GM23338 (cell line): ENCODE results near the gene CDK14. TPM values are rescaled to one million over a fixed set of nuclear protein-coding genes. Genes with fewer than 3 reads are reported as not detected.

ENCODE experiments used
- ATAC-seq: fragments of 200-7000 bp; cut with Tn5 transposase; 3 replicates; pipeline ENCODE4 v1.9.1; 2020
- DNase-seq: peaks from one replicate; pipeline ENCODE4 v3.0.0-alpha.2; 2015; ENCODE audit warnings: low spot score
- H2AFZ ChIP-seq: fragments of 200-600 bp; sonication (generic); 2 replicates; pipeline ENCODE4 v1.8.0; 2016; ENCODE audit warnings: antibody characterized with exemption, mild to moderate bottlenecking, moderate library complexity
- H3F3A ChIP-seq: fragments of 200-600 bp; sonication (generic); replicated peaks from 2 replicates; pipeline ENCODE4 v1.8.0; 2017; ENCODE audit warnings: antibody characterized with exemption, mixed run types, low read depth
- H3K27ac ChIP-seq: fragments of 200-600 bp; sonication (generic); 2 replicates; pipeline ENCODE4 v1.6.1; 2016; ENCODE audit warnings: low read depth
- H3K27me3 ChIP-seq: fragments of 200-600 bp; sonication (generic); 2 replicates; pipeline ENCODE4 v1.8.0; 2016; ENCODE audit warnings: mild to moderate bottlenecking, mixed run types, moderate library complexity; ENCODE audit not compliant: insufficient read depth
- H3K36me3 ChIP-seq: fragments of 200-600 bp; sonication (generic); 2 replicates; pipeline ENCODE4 v1.8.0; 2016; ENCODE audit warnings: mild to moderate bottlenecking; ENCODE audit not compliant: insufficient read depth
- H3K4me1 ChIP-seq: fragments of 200-600 bp; sonication (generic); 2 replicates; pipeline ENCODE4 v1.8.0; 2016; ENCODE audit warnings: mild to moderate bottlenecking, moderate library complexity; ENCODE audit not compliant: insufficient read depth
- H3K4me2 ChIP-seq: fragments of 200-600 bp; sonication (generic); 2 replicates; pipeline ENCODE4 v1.7.1; 2017; ENCODE audit warnings: mixed run types
- H3K4me3 ChIP-seq: fragments of 200-600 bp; sonication (generic); 2 replicates; pipeline ENCODE4 v1.6.1; 2016; ENCODE audit warnings: mixed run types
- H3K79me2 ChIP-seq: fragments of 200-600 bp; sonication (generic); replicated peaks from 2 replicates; pipeline ENCODE4 v1.8.0; 2017; ENCODE audit warnings: mild to moderate bottlenecking; ENCODE audit not compliant: insufficient read depth
- H3K9me2 ChIP-seq: fragments of 200-600 bp; sonication (generic); 2 replicates; pipeline ENCODE4 v1.8.0; 2017; ENCODE audit not compliant: insufficient read depth
- H4K20me1 ChIP-seq: fragments of 200-600 bp; sonication (generic); replicated peaks from 2 replicates; pipeline ENCODE4 v1.8.0; 2017; ENCODE audit warnings: mild to moderate bottlenecking; ENCODE audit not compliant: insufficient read depth
- H3K27ac Mint-ChIP-seq: 2 replicates; pipeline ENCODE4 v1.8.0; 2020; ENCODE audit warnings: inconsistent platforms, mild to moderate bottlenecking, moderate library complexity, mixed read lengths
- H3K27me3 Mint-ChIP-seq: 3 replicates; pipeline ENCODE4 v1.8.0; 2022; ENCODE audit warnings: low read depth, mild to moderate bottlenecking, moderate library complexity, mixed read lengths, inconsistent platforms; ENCODE audit not compliant: insufficient read depth, poor library complexity
- H3K36me3 Mint-ChIP-seq: 3 replicates; pipeline ENCODE4 v1.8.0; 2021; ENCODE audit warnings: low read depth, mild to moderate bottlenecking, inconsistent platforms, moderate library complexity, mixed read lengths
- H3K4me1 Mint-ChIP-seq: 3 replicates; pipeline ENCODE4 v1.8.0; 2020; ENCODE audit warnings: mild to moderate bottlenecking, inconsistent platforms, mixed read lengths
- H3K4me3 Mint-ChIP-seq: 3 replicates; pipeline ENCODE4 v1.8.0; 2021; ENCODE audit warnings: moderate library complexity, mild to moderate bottlenecking, inconsistent platforms, mixed read lengths
- H3K9me3 Mint-ChIP-seq: 3 replicates; pipeline ENCODE4 v1.8.0; 2020; ENCODE audit warnings: moderate library complexity, mild to moderate bottlenecking, inconsistent platforms, mixed read lengths
- CREB1 ChIP-seq: fragments of 250-450 bp; sonication (Bioruptor Pico); IDR thresholded peaks from 2 replicates; pipeline ENCODE4 v1.5.0; 2020; ENCODE audit warnings: low read depth, mild to moderate bottlenecking, moderate library complexity
- EZH2 ChIP-seq: fragments of 200-600 bp; sonication (generic); IDR thresholded peaks from one replicate; pipeline ENCODE4 v1.8.0; 2017; ENCODE audit warnings: antibody characterized with exemption, mild to moderate bottlenecking, low read depth; ENCODE audit not compliant: unreplicated experiment
- EZH2phosphoT487 ChIP-seq: fragments of 200-600 bp; sonication (generic); IDR thresholded peaks from one replicate; pipeline ENCODE4 v1.8.1; 2018; ENCODE audit warnings: antibody characterized with exemption; ENCODE audit not compliant: unreplicated experiment
- ZNF331 ChIP-seq: fragments of 250-450 bp; sonication (Bioruptor Pico); IDR thresholded peaks from 2 replicates; pipeline ENCODE4 v1.5.0; 2020; ENCODE audit warnings: low read depth, mild to moderate bottlenecking, moderate library complexity
- polyA plus RNA-seq: library from polyadenylated mRNA; unstranded; fragments of >200 nt; fragmentation: Nextera tagmentation; extraction: Ambion mirVana; gene quantifications from 2 replicates; pipeline ENCODE4 v1.2.1, GENCODE V29; 2016
- total RNA-seq: library from RNA; depleted of rRNA; stranded (reverse); fragments of >200 nt; shearing (Covaris generic); gene quantifications from 2 replicates; pipeline ENCODE4 v1.2.3, GENCODE V29; 2014
- TF ChIP-seq, protein P1 (sequence below), 2 experiments: fragments of 200-600 bp in 1 of 2; sonication (generic) in 1 of 2; conservative IDR thresholded peaks; 2 replicates each; pipeline versions ENCODE4 v1.5.1 to v1.6.1; 2016 to 2017; ENCODE audit warnings: antibody characterized with exemption in 2 of 2, low read depth in 2 of 2, mild to moderate bottlenecking in 2 of 2, moderate library complexity in 1 of 2
- TF ChIP-seq, protein P2 (sequence below): fragments of 250-450 bp; sonication (Bioruptor Pico); IDR thresholded peaks from 2 replicates; pipeline ENCODE4 v1.5.0; 2020; ENCODE audit warnings: mild to moderate bottlenecking, moderate library complexity

Gene CDK14
- total and polyA plus RNA-seq, 2 experiments from 2014 or later: 11.2 to 24.0 TPM

DNA sequence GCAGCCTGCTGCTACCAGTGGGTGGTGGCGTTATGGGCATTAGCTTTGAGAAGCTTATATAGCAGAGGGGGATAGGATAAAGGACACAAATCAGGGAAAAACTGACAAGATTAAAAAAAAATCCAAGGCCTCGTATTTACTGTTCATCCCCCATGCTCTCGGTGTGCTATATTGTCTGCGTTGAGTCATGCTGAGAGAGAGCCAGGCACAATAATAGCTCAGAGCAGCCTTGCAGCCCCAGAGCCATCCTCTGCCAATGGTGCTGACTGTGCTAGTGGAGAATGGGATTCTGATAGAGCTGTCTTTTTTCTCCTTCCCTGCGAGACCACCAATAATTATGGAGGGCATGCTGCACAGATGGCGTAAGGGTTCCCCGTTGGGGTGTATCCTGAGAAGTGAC is 616.5 kb downstream of the CDK14 start (continued):
- TF ChIP-seq, protein P1, sequence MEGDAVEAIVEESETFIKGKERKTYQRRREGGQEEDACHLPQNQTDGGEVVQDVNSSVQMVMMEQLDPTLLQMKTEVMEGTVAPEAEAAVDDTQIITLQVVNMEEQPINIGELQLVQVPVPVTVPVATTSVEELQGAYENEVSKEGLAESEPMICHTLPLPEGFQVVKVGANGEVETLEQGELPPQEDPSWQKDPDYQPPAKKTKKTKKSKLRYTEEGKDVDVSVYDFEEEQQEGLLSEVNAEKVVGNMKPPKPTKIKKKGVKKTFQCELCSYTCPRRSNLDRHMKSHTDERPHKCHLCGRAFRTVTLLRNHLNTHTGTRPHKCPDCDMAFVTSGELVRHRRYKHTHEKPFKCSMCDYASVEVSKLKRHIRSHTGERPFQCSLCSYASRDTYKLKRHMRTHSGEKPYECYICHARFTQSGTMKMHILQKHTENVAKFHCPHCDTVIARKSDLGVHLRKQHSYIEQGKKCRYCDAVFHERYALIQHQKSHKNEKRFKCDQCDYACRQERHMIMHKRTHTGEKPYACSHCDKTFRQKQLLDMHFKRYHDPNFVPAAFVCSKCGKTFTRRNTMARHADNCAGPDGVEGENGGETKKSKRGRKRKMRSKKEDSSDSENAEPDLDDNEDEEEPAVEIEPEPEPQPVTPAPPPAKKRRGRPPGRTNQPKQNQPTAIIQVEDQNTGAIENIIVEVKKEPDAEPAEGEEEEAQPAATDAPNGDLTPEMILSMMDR (conservative IDR thresholded peaks at IDR 0.05; ENCODE audit: low read depth in 2 of 2): no peak
- TF ChIP-seq ZNF331 (CRISPR knock-in tag): no peak
- no peak for TF ChIP-seq EZH2
- TF ChIP-seq, protein P2, sequence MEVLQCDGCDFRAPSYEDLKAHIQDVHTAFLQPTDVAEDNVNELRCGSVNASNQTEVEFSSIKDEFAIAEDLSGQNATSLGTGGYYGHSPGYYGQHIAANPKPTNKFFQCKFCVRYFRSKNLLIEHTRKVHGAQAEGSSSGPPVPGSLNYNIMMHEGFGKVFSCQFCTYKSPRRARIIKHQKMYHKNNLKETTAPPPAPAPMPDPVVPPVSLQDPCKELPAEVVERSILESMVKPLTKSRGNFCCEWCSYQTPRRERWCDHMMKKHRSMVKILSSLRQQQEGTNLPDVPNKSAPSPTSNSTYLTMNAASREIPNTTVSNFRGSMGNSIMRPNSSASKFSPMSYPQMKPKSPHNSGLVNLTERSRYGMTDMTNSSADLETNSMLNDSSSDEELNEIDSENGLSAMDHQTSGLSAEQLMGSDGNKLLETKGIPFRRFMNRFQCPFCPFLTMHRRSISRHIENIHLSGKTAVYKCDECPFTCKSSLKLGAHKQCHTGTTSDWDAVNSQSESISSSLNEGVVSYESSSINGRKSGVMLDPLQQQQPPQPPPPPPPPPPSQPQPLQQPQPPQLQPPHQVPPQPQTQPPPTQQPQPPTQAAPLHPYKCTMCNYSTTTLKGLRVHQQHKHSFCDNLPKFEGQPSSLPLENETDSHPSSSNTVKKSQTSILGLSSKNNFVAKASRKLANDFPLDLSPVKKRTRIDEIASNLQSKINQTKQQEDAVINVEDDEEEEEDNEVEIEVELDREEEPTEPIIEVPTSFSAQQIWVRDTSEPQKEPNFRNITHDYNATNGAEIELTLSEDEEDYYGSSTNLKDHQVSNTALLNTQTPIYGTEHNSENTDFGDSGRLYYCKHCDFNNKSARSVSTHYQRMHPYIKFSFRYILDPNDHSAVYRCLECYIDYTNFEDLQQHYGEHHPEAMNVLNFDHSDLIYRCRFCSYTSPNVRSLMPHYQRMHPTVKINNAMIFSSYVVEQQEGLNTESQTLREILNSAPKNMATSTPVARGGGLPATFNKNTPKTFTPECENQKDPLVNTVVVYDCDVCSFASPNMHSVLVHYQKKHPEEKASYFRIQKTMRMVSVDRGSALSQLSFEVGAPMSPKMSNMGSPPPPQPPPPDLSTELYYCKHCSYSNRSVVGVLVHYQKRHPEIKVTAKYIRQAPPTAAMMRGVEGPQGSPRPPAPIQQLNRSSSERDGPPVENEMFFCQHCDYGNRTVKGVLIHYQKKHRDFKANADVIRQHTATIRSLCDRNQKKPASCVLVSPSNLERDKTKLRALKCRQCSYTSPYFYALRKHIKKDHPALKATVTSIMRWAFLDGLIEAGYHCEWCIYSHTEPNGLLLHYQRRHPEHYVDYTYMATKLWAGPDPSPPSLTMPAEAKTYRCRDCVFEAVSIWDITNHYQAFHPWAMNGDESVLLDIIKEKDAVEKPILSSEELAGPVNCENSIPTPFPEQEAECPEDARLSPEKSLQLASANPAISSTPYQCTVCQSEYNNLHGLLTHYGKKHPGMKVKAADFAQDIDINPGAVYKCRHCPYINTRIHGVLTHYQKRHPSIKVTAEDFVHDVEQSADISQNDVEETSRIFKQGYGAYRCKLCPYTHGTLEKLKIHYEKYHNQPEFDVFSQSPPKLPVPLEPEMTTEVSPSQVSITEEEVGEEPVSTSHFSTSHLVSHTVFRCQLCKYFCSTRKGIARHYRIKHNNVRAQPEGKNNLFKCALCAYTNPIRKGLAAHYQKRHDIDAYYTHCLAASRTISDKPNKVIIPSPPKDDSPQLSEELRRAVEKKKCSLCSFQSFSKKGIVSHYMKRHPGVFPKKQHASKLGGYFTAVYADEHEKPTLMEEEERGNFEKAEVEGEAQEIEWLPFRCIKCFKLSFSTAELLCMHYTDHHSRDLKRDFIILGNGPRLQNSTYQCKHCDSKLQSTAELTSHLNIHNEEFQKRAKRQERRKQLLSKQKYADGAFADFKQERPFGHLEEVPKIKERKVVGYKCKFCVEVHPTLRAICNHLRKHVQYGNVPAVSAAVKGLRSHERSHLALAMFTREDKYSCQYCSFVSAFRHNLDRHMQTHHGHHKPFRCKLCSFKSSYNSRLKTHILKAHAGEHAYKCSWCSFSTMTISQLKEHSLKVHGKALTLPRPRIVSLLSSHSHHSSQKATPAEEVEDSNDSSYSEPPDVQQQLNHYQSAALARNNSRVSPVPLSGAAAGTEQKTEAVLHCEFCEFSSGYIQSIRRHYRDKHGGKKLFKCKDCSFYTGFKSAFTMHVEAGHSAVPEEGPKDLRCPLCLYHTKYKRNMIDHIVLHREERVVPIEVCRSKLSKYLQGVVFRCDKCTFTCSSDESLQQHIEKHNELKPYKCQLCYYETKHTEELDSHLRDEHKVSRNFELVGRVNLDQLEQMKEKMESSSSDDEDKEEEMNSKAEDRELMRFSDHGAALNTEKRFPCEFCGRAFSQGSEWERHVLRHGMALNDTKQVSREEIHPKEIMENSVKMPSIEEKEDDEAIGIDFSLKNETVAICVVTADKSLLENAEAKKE (CRISPR knock-in tag): no peak
- TF ChIP-seq CREB1 (CRISPR knock-in tag): no peak

DNA sequence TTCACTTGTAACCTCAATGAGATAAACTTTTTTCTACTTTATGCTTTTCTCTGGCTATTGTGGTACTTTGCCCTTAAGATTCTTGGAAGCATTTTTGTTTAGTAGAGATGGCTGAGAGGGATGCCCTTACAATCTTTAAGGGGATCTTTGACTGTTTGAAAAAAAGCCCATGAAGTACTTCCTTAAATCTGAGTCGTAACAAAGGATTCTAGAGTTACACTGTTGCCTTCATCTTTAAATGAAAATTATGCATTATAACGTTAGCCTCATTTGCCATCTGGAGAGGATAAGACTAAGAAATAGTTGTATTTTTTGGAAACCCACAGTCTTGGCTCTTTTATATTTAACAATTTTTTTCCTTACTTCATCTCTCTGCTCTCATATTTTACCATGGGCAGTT is 630.3 kb downstream of the CDK14 start:
- H3K9me3 Mint-ChIP-seq: peaks cover 8% of the 10 kb centered on the region; the same call in 2 of the 3 replicates
- Histone ChIP-seq H3K27me3 (no peaks in the 10 kb centered on the region), H3K36me3 (no peaks in the 10 kb centered on the region), H4K20me1 (no peaks in the 10 kb centered on the region), H2AFZ (no peak overlapping the region), H3K4me2 (no peak overlapping the region), H3K9me2 (peaks cover 5% of the 10 kb centered on the region; the same call in 1 of the 2 replicates), H3K4me3 (no peak overlapping the region), H3F3A (no peaks in the 10 kb centered on the region), H3K27ac (no peak overlapping the region), H3K4me1 (no peaks in the 10 kb centered on the region), H3K79me2 (no peaks in the 10 kb centered on the region)
- no peak overlapping the region for H3K27ac Mint-ChIP-seq
- no peaks in the 10 kb centered on the region; the same call in 2 of the 3 replicates for H3K36me3 Mint-ChIP-seq
- H3K27me3 Mint-ChIP-seq: no peaks in the 10 kb centered on the region
- peaks cover 6% of the 10 kb centered on the region; the same call in 2 of the 3 replicates for H3K4me1 Mint-ChIP-seq
- no peak overlapping the region for H3K4me3 Mint-ChIP-seq
- TF ChIP-seq, protein P2 (CRISPR knock-in tag): no peak
- TF ChIP-seq ZNF331 (CRISPR knock-in tag) (no peak), EZH2phosphoT487 (no peak)
- DNase-seq (no peak), ATAC-seq (no peak)
